ENCODE data around the gene AP1G2.
"Not testable (repeated sequence)": the region's sequence is repeated elsewhere in the genome, so short reads cannot be mapped to it uniquely, and the experiment has no call there.

AP1G2 gene

DNA sequence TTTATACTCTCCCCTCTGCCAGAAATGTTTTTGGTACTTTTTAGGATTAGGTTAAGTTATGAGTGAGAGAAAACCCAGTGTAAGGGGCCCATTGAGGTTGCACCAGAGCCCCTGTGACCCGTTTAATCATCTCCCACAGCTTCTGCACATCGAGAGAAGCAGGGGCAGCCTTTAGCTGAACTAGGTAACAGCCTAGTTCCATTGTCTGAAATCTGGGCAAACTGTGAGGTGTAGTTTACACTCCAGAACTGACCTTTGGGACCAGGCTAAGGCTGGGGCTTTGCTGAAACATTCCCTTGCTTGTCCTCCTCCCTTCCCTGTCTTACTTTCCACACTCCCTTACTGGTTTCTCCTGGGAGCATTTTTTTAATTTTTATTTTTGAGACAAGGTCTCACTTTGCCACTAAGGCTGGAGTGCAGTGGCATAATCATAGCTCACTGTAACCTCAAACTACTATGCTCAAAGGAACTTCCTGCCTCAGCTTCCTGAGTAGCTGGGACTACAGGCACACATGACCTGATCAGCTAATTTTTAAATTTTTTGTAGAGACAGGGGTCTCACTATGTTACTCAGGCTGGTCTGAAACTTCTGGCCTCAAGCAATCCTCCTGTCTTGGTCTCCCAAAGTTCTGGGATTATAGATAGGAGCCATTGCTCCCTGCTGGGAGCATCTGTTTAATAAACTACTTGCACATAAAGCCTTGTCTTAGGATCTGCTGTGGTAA lies 42.7 kb upstream of the AP1G2 start:
- Histone ChIP-seq H3K4me1 (ENCODE audit: control insufficient read depth, insufficient read depth, low read depth, low read length) (no peaks in the 10 kb centered on the region), H3K27ac (ENCODE audit: low read length, poor library complexity, severe bottlenecking) (no peak overlapping the region), H2BK5ac (ENCODE audit: low read depth, low read length, poor library complexity, severe bottlenecking) (no peak overlapping the region), H4K8ac (ENCODE audit: low read length) (no peak overlapping the region), H4K91ac (ENCODE audit: low read length) (no peak overlapping the region), H3K23ac (ENCODE audit: low read length in 2 of 2) (no peak overlapping the region), H3K4me2 (ENCODE audit: low read length, poor library complexity, severe bottlenecking) (no peak overlapping the region), H3K18ac (ENCODE audit: low read depth in 1 of 2, low read length in 2 of 2) (no peak overlapping the region), H2BK15ac (ENCODE audit: low read depth, poor library complexity, severe bottlenecking) (no peak overlapping the region), H3K9ac (ENCODE audit: low read length) (no peak overlapping the region), H2AK5ac (ENCODE audit: low read length, severe bottlenecking) (no peak overlapping the region), H2AFZ (ENCODE audit: low read depth, low read length) (no peak overlapping the region), H3K4me3 (ENCODE audit: insufficient read depth in 1 of 2, low read depth in 1 of 2, low read length in 2 of 2) (no peak overlapping the region), H2BK120ac (ENCODE audit: low read depth, low read length) (no peak overlapping the region), H3K9me3 (ENCODE audit: control insufficient read depth, low read length) (no peaks in the 10 kb centered on the region), H3K14ac (ENCODE audit: low read length in 2 of 2) (no peak overlapping the region), H3K36me3 (ENCODE audit: control insufficient read depth in 1 of 2, insufficient read depth in 2 of 2, low read depth in 1 of 2, low read length in 2 of 2) (no peaks in the 10 kb centered on the region), H3K4ac (ENCODE audit: low read depth in 1 of 2, low read length in 2 of 2) (no peak overlapping the region), H2BK12ac (ENCODE audit: low read length in 2 of 2) (no peak overlapping the region), H3K79me1 (replicated peaks; ENCODE audit: low read length, poor library complexity, severe bottlenecking) (no peaks in the 10 kb centered on the region), H3K27me3 (ENCODE audit: control insufficient read depth in 1 of 2, insufficient read depth in 1 of 2, low read length in 2 of 2) (peaks cover 30 to 76% of the 10 kb centered on the region in 2 experiments)
- 29% methylated on average over 1 of the region's 2 CpGs for whole genome bisulfite sequencing
- no peak for DNase-seq

DNA sequence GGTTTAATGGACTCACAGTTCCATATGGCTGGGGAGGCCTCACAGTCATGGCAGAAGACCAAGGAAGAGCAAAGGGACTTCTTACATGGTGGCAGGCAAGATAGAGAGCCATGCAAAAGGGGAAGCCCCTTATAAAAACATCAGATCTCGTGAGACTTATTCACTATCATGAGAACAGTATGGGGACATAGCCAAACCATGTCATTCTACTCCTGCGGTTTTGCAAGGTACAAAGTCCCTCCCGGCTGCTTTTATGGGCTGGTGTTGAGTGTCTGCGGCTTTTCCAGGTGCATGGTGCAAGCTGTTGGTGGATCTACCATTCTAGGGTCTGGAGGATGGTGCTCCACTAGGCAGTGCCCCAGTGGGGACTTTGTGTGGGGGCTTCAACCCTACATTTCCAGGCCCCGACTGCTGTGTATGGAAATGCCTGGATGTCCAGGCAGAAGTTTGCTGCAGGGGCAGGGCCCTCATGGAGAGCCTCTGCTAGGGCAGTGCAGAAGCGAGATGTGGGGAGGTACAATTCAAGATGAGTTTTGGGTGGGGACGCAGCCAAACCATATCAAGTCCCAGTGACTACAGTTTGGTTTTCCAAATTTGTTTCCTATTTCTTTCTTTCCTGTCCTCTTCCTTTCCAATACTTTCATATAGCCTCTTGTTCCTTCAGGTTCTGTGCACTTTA lies 42.0 kb upstream of the AP1G2 start:
- not testable (repeated sequence) for H3K36me3 ChIP-seq (ENCODE audit: control insufficient read depth in 1 of 2, insufficient read depth in 2 of 2, low read depth in 1 of 2, low read length in 2 of 2); H3K4me2 ChIP-seq (ENCODE audit: low read length, poor library complexity, severe bottlenecking); H3K4ac ChIP-seq (ENCODE audit: low read depth in 1 of 2, low read length in 2 of 2); H3K79me1 ChIP-seq (replicated peaks; ENCODE audit: low read length, poor library complexity, severe bottlenecking); DNase-seq; H2BK12ac ChIP-seq (ENCODE audit: low read length in 2 of 2); H3K4me3 ChIP-seq (ENCODE audit: insufficient read depth in 1 of 2, low read depth in 1 of 2, low read length in 2 of 2); H3K9me3 ChIP-seq (ENCODE audit: control insufficient read depth, low read length); H2AK5ac ChIP-seq (ENCODE audit: low read length, severe bottlenecking); H4K8ac ChIP-seq (ENCODE audit: low read length); H4K91ac ChIP-seq (ENCODE audit: low read length); H2BK120ac ChIP-seq (ENCODE audit: low read depth, low read length); H3K23ac ChIP-seq (ENCODE audit: low read length in 2 of 2); H2AFZ ChIP-seq (ENCODE audit: low read depth, low read length); H2BK5ac ChIP-seq (ENCODE audit: low read depth, low read length, poor library complexity, severe bottlenecking); H2BK15ac ChIP-seq (ENCODE audit: low read depth, poor library complexity, severe bottlenecking); H3K4me1 ChIP-seq (ENCODE audit: control insufficient read depth, insufficient read depth, low read depth, low read length); H3K27ac ChIP-seq (ENCODE audit: low read length, poor library complexity, severe bottlenecking); H3K14ac ChIP-seq (ENCODE audit: low read length in 2 of 2); H3K18ac ChIP-seq (ENCODE audit: low read depth in 1 of 2, low read length in 2 of 2); H3K9ac ChIP-seq (ENCODE audit: low read length)
- peaks cover 31 to 70% of the 10 kb centered on the region in 2 experiments for H3K27me3 ChIP-seq (ENCODE audit: control insufficient read depth in 1 of 2, insufficient read depth in 1 of 2, low read length in 2 of 2)
- 54% methylated on average over 5 of the region's 7 CpGs for WGBS

DNA sequence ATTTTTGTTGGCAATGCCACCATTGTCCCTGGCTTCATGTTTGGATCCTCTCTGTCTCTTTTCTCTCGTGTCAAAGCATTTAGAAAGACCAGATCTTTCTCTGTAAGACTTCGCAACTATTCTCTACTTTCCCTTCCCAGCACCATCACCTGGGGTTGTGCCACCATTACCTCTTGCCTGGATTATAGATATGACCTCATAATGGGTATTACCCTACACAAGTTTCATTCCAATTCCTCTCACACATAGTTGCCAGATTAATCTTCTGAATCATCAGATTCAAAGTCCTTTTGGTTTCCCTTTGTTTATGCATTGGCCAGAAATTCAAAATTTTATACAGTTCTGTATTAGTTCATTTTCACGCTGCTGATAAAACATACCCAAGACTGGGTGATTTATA lies 41.4 kb upstream of the AP1G2 start:
- no peak overlapping the region for H3K4me2 ChIP-seq (ENCODE audit: low read length, poor library complexity, severe bottlenecking)
- H3K14ac ChIP-seq (ENCODE audit: low read length in 2 of 2) = no peak overlapping the region
- H2BK5ac ChIP-seq (ENCODE audit: low read depth, low read length, poor library complexity, severe bottlenecking) = no peak overlapping the region
- H3K9me3 ChIP-seq (ENCODE audit: control insufficient read depth, low read length) = no peaks in the 10 kb centered on the region
- no peak overlapping the region for H4K91ac ChIP-seq (ENCODE audit: low read length)
- no peak overlapping the region for H3K23ac ChIP-seq (ENCODE audit: low read length in 2 of 2)
- no peaks in the 10 kb centered on the region for H3K4me1 ChIP-seq (ENCODE audit: control insufficient read depth, insufficient read depth, low read depth, low read length)
- H3K79me1 ChIP-seq (replicated peaks; ENCODE audit: low read length, poor library complexity, severe bottlenecking) = no peaks in the 10 kb centered on the region
- H2BK15ac ChIP-seq (ENCODE audit: low read depth, poor library complexity, severe bottlenecking) = no peak overlapping the region
- no peak overlapping the region for H2BK12ac ChIP-seq (ENCODE audit: low read length in 2 of 2)
- H3K4me3 ChIP-seq (ENCODE audit: insufficient read depth in 1 of 2, low read depth in 1 of 2, low read length in 2 of 2) = no peak overlapping the region
- H4K8ac ChIP-seq (ENCODE audit: low read length) = no peak overlapping the region
- H2AK5ac ChIP-seq (ENCODE audit: low read length, severe bottlenecking) = no peak overlapping the region
- DNase-seq = no peak
- no peaks in the 10 kb centered on the region for H3K36me3 ChIP-seq (ENCODE audit: control insufficient read depth in 1 of 2, insufficient read depth in 2 of 2, low read depth in 1 of 2, low read length in 2 of 2)
- H2AFZ ChIP-seq (ENCODE audit: low read depth, low read length) = no peak overlapping the region
- H3K27me3 ChIP-seq (ENCODE audit: control insufficient read depth in 1 of 2, insufficient read depth in 1 of 2, low read length in 2 of 2) = peaks cover 26 to 64% of the 10 kb centered on the region in 2 experiments
- WGBS = 51% methylated on average over 3 of the region's 3 CpGs
- H3K4ac ChIP-seq (ENCODE audit: low read depth in 1 of 2, low read length in 2 of 2) = no peak overlapping the region
- no peak overlapping the region for H2BK120ac ChIP-seq (ENCODE audit: low read depth, low read length)
- no peak overlapping the region for H3K27ac ChIP-seq (ENCODE audit: low read length, poor library complexity, severe bottlenecking)
- H3K18ac ChIP-seq (ENCODE audit: low read depth in 1 of 2, low read length in 2 of 2) = no peak overlapping the region
- no peak overlapping the region for H3K9ac ChIP-seq (ENCODE audit: low read length)

DNA sequence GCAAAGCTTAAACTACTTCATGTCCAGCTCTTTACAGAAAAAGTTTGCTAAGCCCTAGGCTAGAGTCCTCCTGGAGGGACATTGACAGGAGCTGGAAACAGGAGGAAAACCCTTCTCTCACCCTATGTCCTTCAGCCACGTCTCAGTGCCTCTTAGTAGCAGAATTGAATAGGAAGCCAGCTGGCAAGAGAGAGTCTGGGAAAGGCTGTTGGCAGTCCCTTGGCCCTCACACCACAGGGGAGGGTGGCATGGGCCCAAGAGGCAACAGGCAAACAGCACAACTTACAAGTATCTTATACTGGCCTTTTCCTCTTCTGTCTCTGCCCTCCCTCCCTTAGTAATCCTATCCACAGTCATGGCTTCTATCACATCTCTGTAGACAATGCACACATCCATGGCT lies 40.9 kb upstream of the AP1G2 start:
- Histone ChIP-seq H3K4ac (ENCODE audit: low read depth in 1 of 2, low read length in 2 of 2) (no peak overlapping the region), H3K36me3 (ENCODE audit: control insufficient read depth in 1 of 2, insufficient read depth in 2 of 2, low read depth in 1 of 2, low read length in 2 of 2) (no peaks in the 10 kb centered on the region), H3K18ac (ENCODE audit: low read depth in 1 of 2, low read length in 2 of 2) (no peak overlapping the region), H3K27me3 (ENCODE audit: control insufficient read depth in 1 of 2, insufficient read depth in 1 of 2, low read length in 2 of 2) (peaks cover 26 to 60% of the 10 kb centered on the region in 2 experiments), H3K79me1 (replicated peaks; ENCODE audit: low read length, poor library complexity, severe bottlenecking) (no peaks in the 10 kb centered on the region), H3K4me2 (ENCODE audit: low read length, poor library complexity, severe bottlenecking) (no peak overlapping the region), H3K4me1 (ENCODE audit: control insufficient read depth, insufficient read depth, low read depth, low read length) (no peaks in the 10 kb centered on the region), H2BK15ac (ENCODE audit: low read depth, poor library complexity, severe bottlenecking) (no peak overlapping the region), H3K9me3 (ENCODE audit: control insufficient read depth, low read length) (no peaks in the 10 kb centered on the region), H3K23ac (ENCODE audit: low read length in 2 of 2) (no peak overlapping the region), H2AFZ (ENCODE audit: low read depth, low read length) (no peak overlapping the region), H4K8ac (ENCODE audit: low read length) (no peak overlapping the region), H2BK120ac (ENCODE audit: low read depth, low read length) (no peak overlapping the region), H2BK12ac (ENCODE audit: low read length in 2 of 2) (no peak overlapping the region), H3K9ac (ENCODE audit: low read length) (no peak overlapping the region), H4K91ac (ENCODE audit: low read length) (no peak overlapping the region), H2AK5ac (ENCODE audit: low read length, severe bottlenecking) (no peak overlapping the region), H2BK5ac (ENCODE audit: low read depth, low read length, poor library complexity, severe bottlenecking) (no peak overlapping the region), H3K27ac (ENCODE audit: low read length, poor library complexity, severe bottlenecking) (no peak overlapping the region), H3K14ac (ENCODE audit: low read length in 2 of 2) (no peak overlapping the region), H3K4me3 (ENCODE audit: insufficient read depth in 1 of 2, low read depth in 1 of 2, low read length in 2 of 2) (no peak overlapping the region)
- DNase-seq = no peak
- WGBS = 0% methylated on average over 1 of the region's 1 CpG
